ENCODE results near the gene BPIFA1. TPM values are rescaled to one million over a fixed set of nuclear protein-coding genes. Genes with fewer than 3 reads are reported as not detected.
A peak's percentile ranks its signal among the peaks of the same experiment; 100 is the strongest.

BPIFA1 gene
- total RNA-seq, 2 experiments from 2014 or later, result not detected

GRCh38 chr20:33285861-33286495 is 50.2 kb downstream of the BPIFA1 start:
- H3K27ac Mint-ChIP-seq, result no peak overlapping the region
- H3K36me3 Mint-ChIP-seq (ENCODE audit: low read depth), result no peaks in the 10 kb centered on the region
- no peak overlapping the region for H3K4me3 Mint-ChIP-seq
- ChIA-PET CTCF (no interaction called here), POLR2A (no interaction called here)
- no peaks in the 10 kb centered on the region for H3K9me3 Mint-ChIP-seq
- no peak for DNase-seq
- H3K4me1 Mint-ChIP-seq, result no peaks in the 10 kb centered on the region
- H3K27me3 Mint-ChIP-seq, result peaks cover 10% of the 10 kb centered on the region

- Mint-ChIP-seq H3K27ac (no peak overlapping the region), H3K4me3 (no peak overlapping the region), H3K27me3 (peaks cover 10% of the 10 kb centered on the region), H3K36me3 (ENCODE audit: low read depth) (no peaks in the 10 kb centered on the region), H3K4me1 (no peaks in the 10 kb centered on the region), H3K9me3 (no peaks in the 10 kb centered on the region)
- DNase-seq, result no peak
- ChIA-PET POLR2A (no interaction called here), CTCF (interaction anchor here (0.9 kb wide), 1 partner anchor 189 kb away, joined by 3 read pairs; no protein-coding TSS in a partner anchor)
Observed at GRCh38 chr20:33287884-33288283, 52.1 kb downstream of the BPIFA1 start.

GRCh38 chr20:33290852-33291251 is 55.1 kb downstream of the BPIFA1 start:
- CTCF ChIA-PET, result no interaction called here
- H3K27ac Mint-ChIP-seq, result no peak overlapping the region
- no peak overlapping the region for H3K4me3 Mint-ChIP-seq
- no peak for DNase-seq
- no peaks in the 10 kb centered on the region for H3K4me1 Mint-ChIP-seq
- peaks cover 6% of the 10 kb centered on the region for H3K27me3 Mint-ChIP-seq
- no peaks in the 10 kb centered on the region for H3K36me3 Mint-ChIP-seq (ENCODE audit: low read depth)
- POLR2A ChIA-PET, result no interaction called here
- H3K9me3 Mint-ChIP-seq, result no peaks in the 10 kb centered on the region

GRCh38 chr20:33291416-33291815 is 55.6 kb downstream of the BPIFA1 start:
- no peaks in the 10 kb centered on the region for H3K36me3 Mint-ChIP-seq (ENCODE audit: low read depth)
- H3K27ac Mint-ChIP-seq, result no peak overlapping the region
- DNase-seq, result no peak
- POLR2A ChIA-PET, result no interaction called here
- peaks cover 8% of the 10 kb centered on the region for H3K27me3 Mint-ChIP-seq
- H3K4me3 Mint-ChIP-seq, result no peak overlapping the region
- CTCF ChIA-PET, result interaction anchor here (1.3 to 2.1 kb wide), 2 partner anchors 11 to 62 kb away, joined by 3 to 6 read pairs; no protein-coding TSS in a partner anchor
- H3K9me3 Mint-ChIP-seq, result no peaks in the 10 kb centered on the region
- H3K4me1 Mint-ChIP-seq, result no peaks in the 10 kb centered on the region

GRCh38 chr20:33291830-33292355 is 56.1 kb downstream of the BPIFA1 start:
- POLR2A ChIA-PET, result no interaction called here
- Mint-ChIP-seq H3K27me3 (peaks cover 8% of the 10 kb centered on the region), H3K36me3 (ENCODE audit: low read depth) (no peaks in the 10 kb centered on the region), H3K27ac (no peak overlapping the region), H3K4me3 (no peak overlapping the region), H3K4me1 (no peaks in the 10 kb centered on the region), H3K9me3 (no peaks in the 10 kb centered on the region)
- CTCF ChIA-PET, result interaction anchor here (1.3 to 2.1 kb wide), 2 partner anchors 10 to 63 kb away, joined by 3 to 6 read pairs; no protein-coding TSS in a partner anchor
- DNase-seq, result peak; percentile 67

Other genes with a start within 250 kb of the BPIFA1 start
- gene SUN5, start 231.6 kb upstream of the BPIFA1 start, total RNA-seq, result not detected
- not detected for gene BPIFB2, start 228.3 kb upstream of the BPIFA1 start, total RNA-seq
- not detected for gene BPIFB6, start 204.3 kb upstream of the BPIFA1 start, total RNA-seq
- gene BPIFB3, start 182.1 kb upstream of the BPIFA1 start, total RNA-seq, result not detected
- not detected for gene BPIFB4, start 156.4 kb upstream of the BPIFA1 start, total RNA-seq
- gene BPIFA2, start 67.8 kb upstream of the BPIFA1 start, total RNA-seq, result not detected
- not detected for gene BPIFA3, start 18.6 kb upstream of the BPIFA1 start, total RNA-seq
- gene BPIFB1, start 47.2 kb downstream of the BPIFA1 start, total RNA-seq, result not detected
- 10 to 100 TPM; 27.2 to 33.1 TPM for gene CDK5RAP1, start 165.5 kb downstream of the BPIFA1 start, total RNA-seq
- 1 to 10 TPM; 7.8 to 9.5 TPM for gene SNTA1, start 207.8 kb downstream of the BPIFA1 start, total RNA-seq